ENCODE data around the gene AKAP8L.
"Not testable (repeated sequence)": the region's sequence is repeated elsewhere in the genome, so short reads cannot be mapped to it uniquely, and the experiment has no call there.

Gene AKAP8L

DNA sequence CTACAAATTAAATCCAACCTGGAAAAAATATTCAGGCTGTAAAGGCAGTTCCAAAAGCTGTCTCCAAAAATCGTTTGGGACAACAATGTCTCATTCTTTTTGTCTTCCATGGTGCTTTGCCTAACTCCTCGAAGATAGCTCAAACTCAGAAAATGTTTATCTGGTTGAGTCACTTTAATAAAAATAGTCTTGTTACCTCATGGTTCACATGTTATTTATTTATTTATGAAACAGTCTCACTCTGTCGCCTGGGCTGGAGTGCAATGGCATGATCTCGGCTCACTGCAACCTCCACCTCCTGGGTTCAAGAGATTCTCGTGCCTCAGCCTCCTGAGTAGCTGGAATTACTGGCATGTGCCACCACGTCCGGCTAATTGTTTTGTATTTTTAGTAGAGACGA is 81.6 kb downstream of the AKAP8L start:
- no peak for DNase-seq

DNA sequence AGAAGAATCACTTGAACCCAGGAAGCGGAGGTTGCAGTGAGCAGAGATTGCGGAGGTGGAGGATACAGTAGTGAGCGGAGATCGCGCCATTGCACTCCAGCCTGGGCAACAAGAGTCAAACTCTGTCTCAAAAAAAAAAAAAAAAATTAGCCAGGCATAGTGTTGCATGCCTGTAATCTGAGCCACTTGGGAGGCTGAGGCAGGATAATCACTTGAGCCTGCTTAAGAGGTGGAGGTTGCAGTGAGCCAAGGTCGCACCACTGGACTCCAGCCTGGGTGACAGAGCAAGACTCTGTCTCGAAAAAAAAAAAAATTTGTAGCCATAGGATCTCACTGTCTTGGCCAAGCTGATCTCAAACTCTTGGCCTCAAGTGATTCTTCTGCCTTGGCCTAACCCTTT is 82.8 kb downstream of the AKAP8L start:
- not testable (repeated sequence) for DNase-seq

DNA sequence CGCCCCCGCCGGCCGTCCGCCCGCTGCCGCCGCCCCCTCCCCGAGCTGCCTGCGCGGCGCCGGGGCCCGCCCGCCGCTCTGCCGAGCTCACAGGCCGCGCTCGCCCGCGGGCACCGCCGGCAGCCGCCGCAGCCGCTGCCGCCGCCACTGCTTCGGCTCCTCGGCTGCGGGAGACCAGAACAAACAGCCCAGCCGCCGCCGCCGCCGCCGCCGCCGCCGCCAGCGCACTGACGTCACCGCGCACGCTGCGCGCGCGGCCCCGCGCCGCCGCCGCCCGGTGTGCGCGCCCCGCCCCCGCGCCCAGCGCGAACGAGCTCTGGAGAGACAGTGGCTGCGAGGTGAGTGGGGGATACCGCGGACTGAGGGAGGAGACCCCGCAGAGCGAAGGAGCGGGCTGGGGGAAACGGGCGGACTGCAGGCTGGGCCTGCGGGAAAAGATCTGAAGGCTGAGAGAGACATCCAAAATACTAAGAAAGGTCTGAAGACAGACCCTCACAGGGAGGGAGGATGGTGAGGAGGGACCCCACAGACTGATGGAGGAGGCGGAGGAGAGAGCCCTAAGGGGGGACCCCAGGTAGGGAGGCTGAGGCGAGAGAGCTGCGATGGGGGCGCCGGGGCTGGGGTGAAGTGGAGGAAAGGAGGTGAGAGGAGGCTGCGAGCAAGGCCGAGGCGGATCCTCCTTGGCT is 86.3 kb downstream of the AKAP8L start, which contains the start of gene BRD4:
TSS of gene BRD4 (minus strand) at position 229 of the 686 bp plus-strand sequence. CDS start 59,440 bp downstream, outside the sequence.
- DNase-seq, result peak; percentile 71

DNA sequence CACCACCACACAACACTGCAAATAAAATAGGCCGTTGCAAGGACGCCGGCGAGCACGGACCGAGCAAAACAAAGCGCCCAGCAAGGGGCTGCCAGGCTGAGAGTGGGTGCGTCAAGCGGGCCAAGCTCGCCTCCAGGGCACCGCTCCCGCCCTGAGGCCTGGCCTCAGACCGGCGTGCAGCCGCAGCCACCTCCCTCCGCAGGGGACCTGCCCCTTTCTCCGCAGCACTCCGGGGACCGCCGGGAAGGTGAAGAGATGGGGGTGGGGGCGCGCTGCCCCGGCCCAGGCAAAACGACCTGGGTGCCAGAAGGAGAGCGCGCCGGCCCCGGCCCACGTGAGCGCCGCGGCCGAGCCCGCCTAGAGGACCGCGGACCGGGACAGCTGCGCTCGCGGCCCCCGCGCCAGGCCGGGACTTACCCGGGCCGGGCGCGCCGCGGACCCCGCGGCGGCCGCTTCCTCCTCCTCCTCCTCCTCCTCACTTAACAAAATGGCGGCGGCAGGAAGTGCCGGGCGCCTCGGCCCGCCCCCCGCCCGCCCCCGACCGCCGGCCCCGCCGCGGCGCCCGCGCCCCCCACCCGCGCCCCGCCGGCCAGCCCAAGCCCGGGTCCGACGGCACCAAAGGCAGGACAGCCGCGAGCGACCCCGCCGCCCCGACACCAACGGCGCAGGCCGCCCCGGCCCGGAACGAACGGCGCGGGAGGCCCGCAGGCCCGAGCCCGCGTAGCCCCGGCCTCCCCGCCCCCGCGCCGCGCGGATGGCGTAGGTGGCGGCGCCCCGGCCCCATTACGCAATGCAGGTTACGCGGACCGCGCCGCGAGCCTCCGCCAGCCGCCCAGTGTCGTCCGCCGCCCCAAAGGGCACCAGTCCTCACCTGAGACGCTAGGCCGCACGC is 87.1 kb downstream of the AKAP8L start:
- DNase-seq, result peak; percentile 48

DNA sequence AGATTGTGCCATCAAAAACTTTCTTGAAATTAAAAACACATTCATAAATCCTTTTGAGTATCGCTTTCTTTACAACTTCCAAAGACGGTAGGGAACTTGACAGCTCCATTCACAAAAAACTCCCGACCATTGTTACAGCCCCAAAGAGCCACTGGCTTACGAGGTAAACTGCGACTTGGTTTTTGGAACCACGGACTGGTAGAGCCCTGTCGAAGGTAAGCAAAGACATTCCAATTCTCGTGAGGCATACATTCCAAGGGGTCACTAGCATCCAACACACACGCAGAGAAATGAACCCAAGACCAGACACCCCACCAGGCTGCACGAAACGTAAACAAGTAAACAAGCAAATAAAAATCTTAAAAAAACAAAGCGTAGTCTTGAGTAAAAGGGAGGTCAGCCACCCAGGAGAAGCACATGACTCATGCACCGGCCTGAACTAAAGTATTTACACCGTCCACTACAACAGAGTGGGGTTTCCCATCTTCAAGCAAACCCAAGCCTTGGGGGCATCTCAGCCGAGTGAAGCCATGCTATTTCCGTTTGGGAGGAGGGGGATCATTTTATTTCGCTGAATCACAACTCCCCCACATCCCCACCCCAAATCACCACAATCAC is 87.9 kb downstream of the AKAP8L start:
- no peak for DNase-seq

Measured in activated effector memory CD4-positive, alpha-beta T cell treated with Interleukin-2 at 50 U/mL for 16 hours (primary cell).